HepG2 (cell line): Measurements from ENCODE around the gene ZNF212. TPM values are rescaled to one million over a fixed set of nuclear protein-coding genes. Genes with fewer than 3 reads are reported as not detected.

ENCODE experiments used
- CBX5 ChIP-seq: sonication (generic); formaldehyde crosslinking; IDR thresholded peaks from 2 replicates; pipeline ENCODE4 v1.4.0; 2020; ENCODE audit warnings: missing genetic modification reagents, borderline replicate concordance
- CENPT ChIP-seq: sonication (generic); formaldehyde crosslinking; IDR thresholded peaks from 2 replicates; pipeline ENCODE4 v1.8.0; 2022; ENCODE audit warnings: low read depth, mild to moderate bottlenecking, moderate library complexity, missing genetic modification reagents
- GATAD2A ChIP-seq: IDR thresholded peaks from 2 replicates; pipeline ENCODE4 v1.6.1; 2016
- HMGXB3 ChIP-seq: sonication (generic); formaldehyde crosslinking; IDR thresholded peaks from 2 replicates; pipeline ENCODE4 v1.4.0; 2020; ENCODE audit warnings: missing genetic modification reagents, borderline replicate concordance
- HNF4A ChIP-seq: sonication (generic); formaldehyde crosslinking; IDR thresholded peaks from 2 replicates; pipeline ENCODE4 v1.4.0; 2020; ENCODE audit warnings: missing genetic modification reagents
- IRF9 ChIP-seq: sonication (generic); formaldehyde crosslinking; IDR thresholded peaks from 2 replicates; pipeline ENCODE4 v1.8.0; 2022; ENCODE audit warnings: missing genetic modification reagents, mild to moderate bottlenecking, borderline replicate concordance
- KAT2B ChIP-seq: fragments of 150-350 bp; IDR thresholded peaks from 2 replicates; pipeline ENCODE4 v1.6.1; 2014; ENCODE audit warnings: low read depth, low read length, borderline replicate concordance
- PHF21A ChIP-seq: sonication (generic); formaldehyde crosslinking; IDR thresholded peaks from 2 replicates; pipeline ENCODE4 v1.5.0; 2020; ENCODE audit warnings: mild to moderate bottlenecking, missing genetic modification reagents
- PRMT3 ChIP-seq: sonication (generic); formaldehyde crosslinking; IDR thresholded peaks from 2 replicates; pipeline ENCODE4 v1.8.1; 2022; ENCODE audit warnings: low read depth, mild to moderate bottlenecking, moderate library complexity, missing genetic modification reagents, borderline replicate concordance
- RFX5 ChIP-seq: IDR thresholded peaks from 2 replicates; pipeline ENCODE4 v1.6.1; 2011; ENCODE audit warnings: low read depth, low read length, improper control_type of control experiment
- RORA ChIP-seq: sonication (generic); formaldehyde crosslinking; IDR thresholded peaks from 2 replicates; pipeline ENCODE4 v1.5.0; 2020; ENCODE audit warnings: mild to moderate bottlenecking, missing genetic modification reagents, moderate library complexity
- SOX6 ChIP-seq, 2 experiments: fragments of 450-650 bp in 1 of 2; sonication (generic) in 1 of 2; formaldehyde crosslinking in 1 of 2; IDR thresholded peaks; 2 replicates each; pipeline versions ENCODE4 v1.4.0 to v1.6.1; 2017 to 2020; ENCODE audit warnings: antibody characterized with exemption in 1 of 2, mild to moderate bottlenecking in 1 of 2, missing genetic modification reagents in 1 of 2
- TFDP1 ChIP-seq: IDR thresholded peaks from 2 replicates; pipeline ENCODE4 v1.6.1; 2016; ENCODE audit warnings: missing compliant biosample characterization, missing genetic modification reagents, borderline replicate concordance
- ZNF549 ChIP-seq: sonication (generic); formaldehyde crosslinking; IDR thresholded peaks from 2 replicates; pipeline ENCODE4 v1.5.0; 2020; ENCODE audit warnings: missing genetic modification reagents
- ZNF747 ChIP-seq: sonication (generic); formaldehyde crosslinking; IDR thresholded peaks from 2 replicates; pipeline ENCODE4 v1.8.1; 2023; ENCODE audit warnings: missing genetic modification reagents, mild to moderate bottlenecking, borderline replicate concordance
- ZNF784 ChIP-seq: sonication (generic); formaldehyde crosslinking; IDR thresholded peaks from 2 replicates; pipeline ENCODE4 v1.5.1; 2020; ENCODE audit warnings: missing genetic modification reagents, mild to moderate bottlenecking, borderline replicate concordance
- polyA plus RNA-seq, 8 experiments: library from polyadenylated mRNA; depleted of rRNA in 3 of 8; stranded (reverse) in 7 of 8; unstranded in 1 of 8; fragments of >200 nt; fragmentation: Illumina TruSeq in 4 of 8; extraction: Trizol in 4 of 8; gene quantifications; 2 replicates each; pipeline versions ENCODE4 v1.2.1 to v1.2.3, GENCODE V29; 2011 to 2016; ENCODE audit warnings: low read depth in 4 of 8, missing spikeins in 1 of 8, mixed read lengths in 1 of 8; ENCODE audit not compliant: insufficient read depth in 1 of 8
- total RNA-seq, 5 experiments: library from RNA; depleted of rRNA; stranded (reverse); fragments of >200 nt; fragmentation: Illumina TruSeq; extraction: Trizol; gene quantifications; 2 replicates each; pipeline ENCODE4 v1.2.3, GENCODE V29; 2016; ENCODE audit warnings: low read depth in 1 of 5
- TF ChIP-seq, protein P1 (sequence below): sonication (generic); formaldehyde crosslinking; IDR thresholded peaks from 2 replicates; pipeline ENCODE4 v1.4.0; 2020; ENCODE audit warnings: mild to moderate bottlenecking, missing genetic modification reagents
- TF ChIP-seq, protein P2 (sequence below): sonication (generic); formaldehyde crosslinking; IDR thresholded peaks from 2 replicates; pipeline ENCODE4 v1.5.0; 2020; ENCODE audit warnings: mild to moderate bottlenecking, low read depth, missing genetic modification reagents, borderline replicate concordance

ZNF212 gene
- total and polyA plus RNA-seq, 2 of the 13 experiments (the other 11 are each of a cell fraction or from before 2014, with no cell fraction given) = 2.6 to 3.8 TPM

DNA sequence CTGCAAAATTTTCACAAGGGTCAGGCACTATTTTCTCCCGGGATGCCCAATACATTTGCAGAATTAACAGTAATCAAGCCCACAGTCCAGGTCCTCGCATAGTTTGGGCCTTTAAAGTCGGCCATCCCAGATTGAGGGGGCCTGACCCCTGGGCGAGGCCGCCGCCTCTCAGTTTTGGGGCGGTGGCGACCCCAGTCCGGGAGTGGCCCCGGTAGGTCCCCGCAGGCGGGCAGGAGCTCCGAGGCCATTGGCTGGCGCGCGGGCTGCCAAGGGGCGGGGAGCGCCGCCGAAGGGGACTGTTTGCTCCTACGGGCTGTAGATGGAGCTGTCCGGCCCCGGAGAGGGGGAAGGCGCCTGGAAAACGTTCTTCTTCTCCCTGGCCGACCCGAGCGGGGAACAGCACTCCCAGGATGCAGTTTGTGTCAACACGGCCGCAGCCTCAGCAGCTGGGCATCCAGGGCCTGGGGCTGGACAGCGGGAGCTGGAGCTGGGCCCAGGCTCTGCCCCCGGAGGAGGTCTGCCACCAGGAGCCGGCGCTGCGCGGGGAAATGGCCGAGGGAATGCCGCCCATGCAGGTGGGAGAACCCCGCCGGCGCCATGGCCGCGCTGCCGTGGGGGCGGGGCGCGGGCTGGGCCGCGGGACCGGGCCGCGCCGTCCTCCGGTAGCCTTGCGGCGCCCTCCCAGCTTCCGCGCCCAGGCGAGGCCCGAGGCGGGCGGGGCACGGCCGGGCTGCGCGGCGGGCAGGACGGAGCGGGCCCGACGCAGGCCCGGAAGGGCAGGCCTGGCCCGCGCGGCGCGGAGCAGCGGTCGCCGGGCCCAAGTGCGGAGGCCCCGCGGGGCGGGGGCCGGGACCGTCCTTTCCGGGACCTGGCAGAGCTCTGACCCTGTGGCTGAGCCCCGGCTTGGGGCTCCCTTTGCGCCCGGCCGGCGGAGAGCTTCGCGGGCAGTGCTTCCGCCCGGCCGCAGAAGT, 44.0 kb upstream of the ZNF212 start, which contains the start of gene ZNF282 (continued):
- TF ChIP-seq IRF9 (CRISPR knock-in tag) (no peak), ZNF784 (CRISPR knock-in tag) (peak; percentile 70; the same call in 1 of the 2 replicates), RFX5 (no peak), PHF21A (CRISPR knock-in tag) (peak; percentile 90), PRMT3 (CRISPR knock-in tag) (no peak), ZNF747 (CRISPR knock-in tag) (0 out of 2 replicates have a peak, but pooled peaks have one; percentile 63), CENPT (CRISPR knock-in tag) (no peak), HNF4A (CRISPR knock-in tag) (peak; percentile 33; the same call in 1 of the 2 replicates), SOX6 (IDR thresholded peaks at IDR 0.05) (no peak), SOX6 (CRISPR knock-in tag; IDR thresholded peaks at IDR 0.05) (peak; percentile 62), KAT2B (no peak), HMGXB3 (CRISPR knock-in tag) (peak; percentile 70; the same call in 1 of the 2 replicates), GATAD2A (peak; percentile 59), RORA (CRISPR knock-in tag) (no peak), ZNF549 (CRISPR knock-in tag) (no peak), CBX5 (peak; percentile 77), TFDP1 (CRISPR knock-in tag) (peak; percentile 47; the same call in 1 of the 2 replicates)
- TF ChIP-seq, protein P1, sequence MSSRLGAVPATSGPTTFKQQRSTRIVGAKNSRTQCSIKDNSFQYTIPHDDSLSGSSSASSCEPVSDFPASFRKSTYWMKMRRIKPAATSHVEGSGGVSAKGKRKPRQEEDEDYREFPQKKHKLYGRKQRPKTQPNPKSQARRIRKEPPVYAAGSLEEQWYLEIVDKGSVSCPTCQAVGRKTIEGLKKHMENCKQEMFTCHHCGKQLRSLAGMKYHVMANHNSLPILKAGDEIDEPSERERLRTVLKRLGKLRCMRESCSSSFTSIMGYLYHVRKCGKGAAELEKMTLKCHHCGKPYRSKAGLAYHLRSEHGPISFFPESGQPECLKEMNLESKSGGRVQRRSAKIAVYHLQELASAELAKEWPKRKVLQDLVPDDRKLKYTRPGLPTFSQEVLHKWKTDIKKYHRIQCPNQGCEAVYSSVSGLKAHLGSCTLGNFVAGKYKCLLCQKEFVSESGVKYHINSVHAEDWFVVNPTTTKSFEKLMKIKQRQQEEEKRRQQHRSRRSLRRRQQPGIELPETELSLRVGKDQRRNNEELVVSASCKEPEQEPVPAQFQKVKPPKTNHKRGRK = no peak
- TF ChIP-seq, protein P2, sequence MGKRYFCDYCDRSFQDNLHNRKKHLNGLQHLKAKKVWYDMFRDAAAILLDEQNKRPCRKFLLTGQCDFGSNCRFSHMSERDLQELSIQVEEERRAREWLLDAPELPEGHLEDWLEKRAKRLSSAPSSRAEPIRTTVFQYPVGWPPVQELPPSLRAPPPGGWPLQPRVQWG (CRISPR knock-in tag) = no peak
